Activated CD4-positive, CD25-positive, alpha-beta regulatory T cell (primary cell): ENCODE results near the gene ZMYND8.
"Not testable (repeated sequence)": the region's sequence is repeated elsewhere in the genome, so short reads cannot be mapped to it uniquely, and the experiment has no call there.

Experiments
- DNase-seq, 4 experiments: peaks; one replicate each; lab custom pipeline; 2025; lab: John Stamatoyannopoulos, UW

ZMYND8 gene

DNA sequence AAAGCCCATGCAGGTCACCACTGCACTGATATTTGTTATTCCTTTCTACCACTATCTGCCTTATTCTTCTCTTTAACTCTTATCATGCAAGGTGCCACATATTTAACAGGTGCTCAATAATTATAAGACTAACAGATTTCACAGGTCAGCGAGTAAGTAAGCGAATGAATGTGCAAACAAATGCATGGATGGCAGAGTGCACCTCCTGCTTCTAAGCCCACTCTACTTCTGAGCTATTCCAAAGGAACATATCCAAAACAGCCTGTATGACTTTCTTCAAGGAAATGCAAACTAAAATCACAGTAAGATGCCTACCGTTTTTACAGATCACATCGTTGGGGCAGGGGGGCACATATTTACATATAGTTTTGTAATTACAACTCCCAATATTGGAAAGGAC lies 71.3 kb downstream of the ZMYND8 start:
- no peak for DNase-seq

DNA sequence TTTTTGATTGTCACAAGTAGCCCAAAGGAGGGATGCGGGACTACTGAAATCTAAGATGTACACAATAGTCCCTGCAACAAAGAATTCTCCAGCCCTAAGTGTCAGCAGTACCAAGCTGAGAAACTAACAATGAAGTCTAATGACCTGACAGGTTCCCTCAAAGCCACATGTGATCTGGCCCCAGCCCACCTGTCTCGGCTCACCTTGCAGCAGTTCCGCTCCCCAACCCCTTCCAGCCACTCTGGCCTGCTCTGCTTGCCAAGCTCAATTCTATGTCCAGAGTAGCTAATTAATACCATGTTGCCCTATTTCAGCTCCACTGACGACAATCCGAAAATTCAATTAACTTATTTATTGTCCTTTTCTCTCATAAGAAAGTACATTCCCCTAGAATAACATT lies 72.1 kb downstream of the ZMYND8 start:
- DNase-seq: no peak

- DNase-seq: no peak
These were observed 73.1 kb downstream of the ZMYND8 start for GRCh38 chr20:47283411-47283810.

GRCh38 chr20:47282864-47283263 lies 73.6 kb downstream of the ZMYND8 start:
- no peak for DNase-seq

DNA sequence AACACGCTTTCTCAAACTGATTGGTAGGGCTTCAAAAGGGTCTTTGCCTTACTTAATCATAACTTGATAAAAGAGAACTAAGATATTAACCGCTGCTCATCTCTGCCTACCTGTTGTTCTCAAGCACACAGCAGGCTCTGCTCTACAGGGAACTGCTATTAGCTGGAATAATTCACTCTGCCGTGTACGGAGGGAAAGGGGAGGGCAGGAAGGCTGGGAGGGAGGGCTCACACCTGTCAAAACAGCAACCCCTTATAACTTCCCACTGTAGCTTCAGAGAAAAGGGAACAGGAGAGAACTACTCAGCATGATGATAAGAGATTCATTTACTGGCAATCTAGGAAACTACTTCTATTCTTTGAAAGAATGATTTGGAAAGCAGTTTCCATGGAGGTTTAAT lies 75.1 kb downstream of the ZMYND8 start:
- no peak for DNase-seq

DNA sequence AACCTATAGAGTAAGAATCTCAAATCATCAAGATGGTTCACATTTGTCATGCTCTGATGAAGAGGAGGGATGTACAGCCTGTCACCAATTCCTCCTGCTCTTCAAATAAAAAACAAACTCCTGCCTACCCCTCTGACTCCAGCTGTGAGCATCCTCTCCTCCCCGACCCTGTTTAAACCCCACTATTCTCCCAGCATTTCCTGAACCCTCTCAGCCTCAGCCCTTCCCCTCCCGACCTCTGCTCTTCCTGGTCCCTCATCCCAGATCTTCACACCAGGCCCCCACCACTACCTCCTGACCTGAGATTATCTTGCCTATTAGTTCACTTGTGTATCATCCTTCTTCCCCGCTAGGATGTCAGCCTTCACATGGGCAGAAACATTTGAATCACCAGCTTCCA lies 75.8 kb downstream of the ZMYND8 start:
- no peak for DNase-seq

- no peak for DNase-seq
These were observed 76.3 kb downstream of the ZMYND8 start for GRCh38 chr20:47280228-47280627.

DNA sequence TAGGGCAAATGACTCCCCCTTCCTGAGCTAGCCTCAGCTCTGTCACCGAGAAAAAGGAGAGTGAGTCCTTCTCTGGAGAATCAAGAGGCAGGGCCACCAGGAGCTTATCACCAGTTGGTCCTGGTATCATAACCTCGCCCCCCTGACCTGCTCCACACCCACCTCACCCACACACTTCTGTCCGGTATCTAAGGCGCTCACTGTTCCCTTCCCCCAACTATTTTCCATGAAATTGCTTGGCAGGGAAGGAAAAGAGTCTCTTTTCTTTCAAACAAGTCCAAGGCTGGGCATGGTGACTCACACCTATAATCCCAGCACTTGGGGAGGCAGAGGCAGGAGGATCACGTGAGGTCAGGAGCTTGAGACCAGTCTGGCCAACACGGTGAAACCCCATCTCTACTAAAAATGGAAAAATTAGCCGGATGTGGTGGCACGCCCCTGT lies 77.6 kb downstream of the ZMYND8 start:
- DNase-seq: no peak

GRCh38 chr20:47277535-47277872 lies 79.0 kb downstream of the ZMYND8 start:
- DNase-seq: not testable (repeated sequence)

- DNase-seq: no peak
These were observed 79.5 kb downstream of the ZMYND8 start for GRCh38 chr20:47276851-47277534.

GRCh38 chr20:47276251-47276650 lies 80.2 kb downstream of the ZMYND8 start:
- DNase-seq: no peak

GRCh38 chr20:47275548-47275947 lies 81.0 kb downstream of the ZMYND8 start:
- no peak for DNase-seq

DNA sequence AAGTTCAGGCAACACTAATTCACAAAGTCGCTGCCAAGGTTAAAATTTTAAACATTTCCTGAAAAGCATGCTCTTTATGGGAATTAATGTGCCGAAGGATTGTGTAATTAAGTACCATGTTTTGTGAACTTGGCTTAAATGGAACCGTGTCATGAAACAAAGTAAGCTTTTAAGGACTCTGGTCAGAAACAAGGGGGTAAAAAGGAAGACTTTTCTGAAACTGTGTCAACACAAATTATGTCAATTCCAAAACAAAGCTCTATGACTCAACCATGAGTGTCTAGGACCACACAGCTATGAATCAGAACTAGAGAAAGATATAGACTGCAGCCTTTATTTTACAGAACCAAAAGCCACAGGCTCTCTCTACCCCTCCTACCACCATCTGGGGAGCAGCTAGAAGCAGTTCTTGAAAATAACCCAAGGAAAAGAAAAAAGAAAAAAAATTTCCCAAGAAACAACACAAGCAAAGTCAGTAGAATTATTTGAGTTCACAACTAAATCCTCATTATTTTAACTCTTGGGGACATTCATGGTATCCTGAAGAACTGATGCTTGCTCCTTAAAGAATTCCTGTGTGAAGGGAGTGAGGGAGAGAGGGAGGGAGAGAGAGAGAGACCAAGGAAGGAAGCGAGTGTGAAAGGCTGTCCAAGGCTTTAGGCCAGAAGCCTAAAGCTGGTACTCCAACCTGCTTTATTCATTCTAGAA lies 81.9 kb downstream of the ZMYND8 start:
- no peak for DNase-seq

- no peak for DNase-seq
These were observed 82.8 kb downstream of the ZMYND8 start for GRCh38 chr20:47273591-47274235.

DNA sequence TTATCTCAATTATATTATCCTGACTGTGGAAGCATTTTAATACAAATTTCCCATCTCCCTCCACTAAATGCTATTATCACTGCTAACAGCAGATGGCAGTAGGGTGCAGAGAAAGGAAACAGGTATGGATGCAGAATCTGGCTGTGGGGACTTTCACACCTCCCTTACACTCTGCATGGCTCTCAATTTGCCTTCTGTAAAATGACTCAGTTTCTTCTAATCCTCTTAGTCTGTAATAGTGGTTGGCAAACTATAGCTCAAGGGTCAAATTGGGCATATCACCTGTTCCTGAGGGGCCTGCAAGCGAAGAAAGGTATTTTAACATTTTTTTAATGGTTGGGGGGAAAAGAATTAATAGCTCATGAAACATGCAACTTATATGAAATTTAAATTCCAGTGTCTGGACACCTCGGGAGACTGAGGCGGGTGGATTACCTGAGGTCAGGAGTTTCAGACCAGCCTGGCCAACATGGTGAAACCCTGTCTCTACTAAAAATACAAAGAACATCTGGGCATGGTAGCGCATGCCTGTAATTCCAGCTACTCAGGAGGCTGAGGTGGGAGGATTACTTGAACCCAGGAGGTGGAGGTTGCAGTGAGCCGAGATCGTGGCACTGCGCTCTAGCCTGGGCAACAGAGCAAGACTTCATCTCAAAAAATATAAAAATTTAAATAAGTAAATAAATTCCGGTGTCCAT lies 83.5 kb downstream of the ZMYND8 start:
- DNase-seq: peak in 2 of 4 experiments; percentile 13 to 17

GRCh38 chr20:47271046-47271615 lies 85.4 kb downstream of the ZMYND8 start:
- DNase-seq: no peak

DNA sequence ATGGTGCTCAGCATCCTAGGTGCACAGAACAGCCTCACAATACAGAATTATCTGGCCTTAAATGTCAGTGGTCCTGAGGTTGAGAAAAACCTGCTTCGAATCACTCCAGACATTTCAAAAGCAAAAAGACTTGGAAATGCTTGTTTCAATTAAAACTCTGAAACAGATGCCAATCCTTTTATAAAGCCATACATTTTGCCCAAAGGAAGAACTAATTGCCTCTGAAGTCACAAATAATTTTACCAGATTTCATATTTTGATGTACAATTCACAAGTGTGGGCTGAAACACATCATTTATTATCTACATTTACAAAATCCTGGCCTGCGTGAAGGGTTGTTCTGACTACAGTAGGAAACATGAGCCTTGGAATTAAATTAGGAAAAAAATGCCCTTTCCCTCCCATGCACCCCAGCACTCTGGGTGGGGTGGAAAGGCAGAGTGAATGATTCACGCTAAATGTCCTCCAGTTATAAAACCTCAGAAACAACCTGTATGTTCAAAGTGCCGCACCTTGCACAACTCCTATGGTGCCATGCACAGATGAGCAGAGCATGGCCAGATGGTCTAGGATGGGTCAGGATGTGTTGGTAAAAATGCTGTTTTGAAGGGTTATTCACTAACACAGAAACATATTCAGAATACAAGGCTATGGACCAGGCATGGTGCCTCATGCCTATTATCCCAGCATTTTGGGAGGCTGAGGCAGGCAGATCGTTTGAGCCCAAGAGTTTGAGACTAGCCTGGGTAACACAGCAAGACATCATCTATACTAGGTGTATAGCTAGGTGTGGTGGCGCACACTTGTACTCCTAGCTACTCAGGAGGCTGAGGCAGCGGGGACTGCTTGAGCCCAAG lies 87.0 kb downstream of the ZMYND8 start:
- DNase-seq: no peak

DNA sequence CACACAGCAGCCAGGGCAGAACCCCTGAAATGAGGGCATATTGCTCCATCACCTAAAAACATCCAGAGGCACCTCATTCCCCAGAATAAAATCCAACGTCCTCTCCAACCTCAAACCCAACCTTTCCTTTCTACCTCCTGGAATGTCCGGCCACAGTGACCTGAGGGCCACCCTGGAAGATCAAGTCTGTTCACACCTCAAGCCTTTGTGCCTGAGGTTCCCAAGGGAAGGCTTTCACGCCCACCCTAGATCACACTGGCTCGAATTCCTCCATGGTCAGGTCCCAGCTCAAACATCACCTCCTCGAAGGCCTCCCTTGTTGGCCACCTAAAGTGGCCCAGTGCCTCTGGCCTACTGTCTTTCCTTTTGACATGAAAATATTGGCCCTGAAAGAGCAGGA lies 88.9 kb downstream of the ZMYND8 start:
- no peak for DNase-seq

DNA sequence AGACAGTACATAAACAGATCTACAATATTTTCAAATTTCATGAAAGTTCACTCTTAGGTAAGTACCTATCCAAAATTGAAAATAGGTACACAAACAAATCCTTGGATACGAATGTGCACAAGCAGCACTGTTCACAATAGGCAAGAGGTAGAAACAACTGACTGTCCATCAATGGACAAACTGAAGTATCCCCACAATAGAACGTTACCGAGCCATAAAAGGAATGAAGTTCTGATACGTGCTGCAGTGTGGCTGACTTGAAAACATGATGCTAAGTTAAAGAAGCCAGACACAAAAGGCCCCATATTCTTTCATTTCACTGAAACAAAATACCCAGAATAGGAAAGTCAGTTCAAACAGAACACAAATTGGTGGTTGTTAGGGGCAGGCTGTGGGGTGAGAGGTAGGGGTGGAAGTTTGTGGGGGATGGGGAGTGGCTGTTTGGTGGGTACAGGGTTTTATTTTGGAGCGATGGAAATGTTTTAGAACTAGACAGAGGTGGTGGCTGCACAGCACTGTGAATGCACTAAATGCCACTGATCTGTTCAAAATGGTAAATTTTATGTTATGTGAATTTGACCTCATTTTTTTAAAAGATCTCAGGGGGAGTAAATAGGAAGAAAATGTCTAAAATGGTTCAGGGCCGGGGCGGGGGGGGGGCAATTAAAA lies 89.5 kb downstream of the ZMYND8 start:
- DNase-seq: no peak

GRCh38 chr20:47265984-47266383 lies 90.5 kb downstream of the ZMYND8 start:
- DNase-seq: no peak

DNA sequence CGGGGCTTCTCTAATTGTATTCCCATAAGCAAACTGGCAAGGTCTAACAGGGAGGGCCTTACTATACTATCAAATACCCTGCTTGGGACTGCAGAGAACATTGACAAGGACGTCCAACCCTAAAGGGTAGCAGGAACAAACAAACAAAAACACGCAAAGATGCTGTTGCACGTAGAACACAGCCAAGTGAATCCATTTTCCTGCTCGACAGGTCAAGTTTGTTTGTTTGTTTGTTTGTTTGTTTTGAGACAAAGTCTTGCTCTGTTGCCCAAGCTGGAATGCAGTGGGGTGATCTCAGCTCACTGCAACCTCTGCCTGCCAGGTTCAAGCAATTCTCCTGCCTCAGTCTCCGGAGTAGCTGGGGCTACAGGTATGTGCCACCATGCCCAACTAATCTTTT lies 91.3 kb downstream of the ZMYND8 start:
- no peak for DNase-seq
